Mammary epithelial cell (primary cell): ENCODE results near the gene CHN2.

Experiments
- CTCF ChIP-seq, 2 donors: IDR thresholded peaks in 1 of 2; conservative IDR thresholded peaks in 1 of 2; 2 replicates each; pipeline ENCODE4 v1.5.1; 2011 to 2012; ENCODE audit warnings: inconsistent platforms in 2 of 2, low read length in 2 of 2, mild to moderate bottlenecking in 2 of 2, control low read depth in 1 of 2, low read depth in 1 of 2; ENCODE audit not compliant: insufficient read depth in 1 of 2; ENCODE audit errors: extremely low read depth in 1 of 2
- EZH2 ChIP-seq: IDR thresholded peaks from 2 replicates; pipeline ENCODE4 v1.6.1; 2012; ENCODE audit warnings: low read length, inconsistent platforms, borderline replicate concordance

GRCh38 chr7:29527505-29528108 is 333.0 kb downstream of the CHN2 start:
- TF ChIP-seq CTCF (conservative IDR thresholded peaks at IDR 0.05 in 1 of 2, IDR thresholded peaks at IDR 0.05 in 1 of 2; ENCODE audit: extremely low read depth in 1 of 2, insufficient read depth in 1 of 2, low read depth in 1 of 2, low read length in 2 of 2) (no peak), EZH2 (no peak)
